Ovary (tissue), 9 donors: ENCODE measurements around the gene ABL1. TPM values are rescaled to one million over a fixed set of nuclear protein-coding genes. Genes with fewer than 3 reads are reported as not detected.
"Not testable (repeated sequence)": the region's sequence is repeated elsewhere in the genome, so short reads cannot be mapped to it uniquely, and the experiment has no call there.

Source experiments
- DNase-seq, 5 donors: peaks; one replicate each; pipeline ENCODE4 v3.0.0-alpha.2; 2019 to 2020
- H3K27ac ChIP-seq, 2 donors: fragments of 200-600 bp; one replicate each; pipeline versions ENCODE4 v1.5.1 to v1.8.0; 2019 to 2022
- H3K27me3 ChIP-seq: fragments of 200-600 bp; one replicate; pipeline ENCODE4 v1.8.0; 2022
- H3K36me3 ChIP-seq: fragments of 200-600 bp; sonication (generic); one replicate; pipeline ENCODE4 v1.5.1; 2019
- H3K4me1 ChIP-seq: one replicate; pipeline ENCODE4 v1.8.1; 2013; ENCODE audit warnings: mild to moderate bottlenecking, moderate library complexity; ENCODE audit not compliant: insufficient read depth
- H3K4me3 ChIP-seq: fragments of 200-600 bp; sonication (generic); one replicate; pipeline ENCODE4 v1.5.1; 2017
- H3K9me3 ChIP-seq, 2 donors: fragments of 200-600 bp in 1 of 2; sonication (generic) in 1 of 2; one replicate each; pipeline versions ENCODE4 v1.5.1 to v1.8.1; 2013 to 2019; ENCODE audit warnings: mild to moderate bottlenecking in 1 of 2, moderate library complexity in 1 of 2
- EP300 ChIP-seq: sonication (generic); formaldehyde crosslinking; IDR thresholded peaks from one replicate; pipeline ENCODE4 v1.6.1; 2017; ENCODE audit warnings: antibody characterized with exemption
- POLR2A ChIP-seq: fragments of 450-650 bp; IDR thresholded peaks from one replicate; pipeline ENCODE4 v1.6.1; 2017; ENCODE audit warnings: antibody characterized with exemption, mild to moderate bottlenecking, moderate library complexity
- WGBS, 3 donors: extraction: QIAGEN DNeasy Blood & Tissue Kit in 1 of 3; methylation state at CpG; one replicate each; pipeline versions ENCODE4 v1.1.5 to v1.1.7; 2013 to 2017; 5-methylcytosine and 5-hydroxymethylcytosine counted together
- intact Hi-C, 4 donors: fragments of 100-400 bp; cut with DNase I; formaldehyde crosslinking; loops; one replicate each; pipeline versions ENCODE4 v1.11.0 to v1.15.1; 2022 to 2023
- polyA plus RNA-seq, 2 donors: library from polyadenylated mRNA; stranded (reverse); fragments of 200-250 nt in 1 of 2; fragments of 350-450 nt in 1 of 2; fragmentation: Illumina TruSeq in 1 of 2; extraction: RNeasy Lipid Tissue Mini Kit (QIAGEN cat#74804) in 1 of 2; gene quantifications; one replicate each; pipeline ENCODE4 v1.2.3, GENCODE V29; 2013 to 2014
- total RNA-seq, 7 donors: library from RNA; depleted of rRNA in 2 of 7; stranded (reverse); fragments of >200 nt in 2 of 7; fragmentation: NEBNext Ultra II Directional in 3 of 7; extraction: Animal tissue kit (Norgen Biotek cat#: 25700) in 3 of 7; gene quantifications; one replicate each; pipeline versions ENCODE4 v1.1.0 to v1.2.4, GENCODE V29; 2016 to 2023
- TF ChIP-seq, protein P1 (sequence below), 3 donors: fragments of 450-650 bp in 2 of 3; fragments of 200-600 bp in 1 of 3; IDR thresholded peaks; one replicate each; pipeline versions ENCODE4 v1.5.1 to v1.8.0; 2016 to 2022; ENCODE audit warnings: antibody characterized with exemption in 3 of 3, mild to moderate bottlenecking in 1 of 3
- donor health status: DM: no; HTN: no; CAD: no; lungs with moderate emphysema.
- donor health status: DM: no; HTN: no; CAD: no.
- donor health status: Bipolar disorder and iron deficiency.
- donor health status: DM: yes; HTN: yes; CAD: no.
- donor health status: DM: no; HTN: no; CAD: no.
- donor health status: DM: yes; HTN: yes; CAD: no.

ABL1 gene
- total and polyA plus RNA-seq, 9 donors = 39.4 to 112 (median 75.1) TPM

DNA sequence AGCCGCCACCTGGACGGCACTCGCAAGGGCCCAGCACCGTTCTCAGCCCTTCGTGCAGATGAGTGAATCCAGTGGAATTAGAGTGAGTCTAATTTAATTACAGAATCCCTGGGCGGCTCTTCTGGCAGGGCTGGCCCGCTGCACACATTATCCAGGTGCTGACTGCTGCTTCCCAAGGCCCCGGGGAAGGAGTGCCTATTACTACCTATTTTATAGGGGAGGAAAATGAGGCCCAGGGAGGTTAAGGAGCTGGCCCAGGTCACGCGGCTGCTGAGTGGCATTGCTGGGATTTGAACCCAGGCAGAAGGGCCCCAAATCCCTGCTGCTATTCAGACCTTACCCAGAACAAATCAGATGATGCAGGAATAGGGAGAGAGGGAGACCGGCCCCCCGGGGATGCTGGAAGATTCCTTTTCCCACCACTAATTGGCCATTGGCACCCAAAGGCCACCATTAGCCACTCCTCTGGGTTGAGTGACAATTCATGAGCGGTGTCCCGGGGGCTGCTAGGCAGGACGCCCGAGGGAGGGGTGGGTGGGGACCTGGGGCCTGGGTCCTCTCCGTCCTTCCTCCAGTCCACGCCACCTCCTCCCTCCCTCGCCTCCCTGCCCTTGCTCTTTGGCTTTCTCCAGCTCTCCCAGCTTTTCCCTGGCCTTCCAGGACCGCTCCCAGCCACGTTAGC, 71.8 kb downstream of the ABL1 start:
- intact Hi-C loops = no loop called here
- H3K27ac ChIP-seq = no peak overlapping the region
- H3K36me3 ChIP-seq = no peaks in the 10 kb centered on the region
- H3K4me3 ChIP-seq = no peak overlapping the region
- 75 to 80% (median 75%) methylated on average over 21 of the region's 21 CpGs for WGBS, 3 donors
- no peaks in the 10 kb centered on the region for H3K9me3 ChIP-seq
- TF ChIP-seq, protein P1, sequence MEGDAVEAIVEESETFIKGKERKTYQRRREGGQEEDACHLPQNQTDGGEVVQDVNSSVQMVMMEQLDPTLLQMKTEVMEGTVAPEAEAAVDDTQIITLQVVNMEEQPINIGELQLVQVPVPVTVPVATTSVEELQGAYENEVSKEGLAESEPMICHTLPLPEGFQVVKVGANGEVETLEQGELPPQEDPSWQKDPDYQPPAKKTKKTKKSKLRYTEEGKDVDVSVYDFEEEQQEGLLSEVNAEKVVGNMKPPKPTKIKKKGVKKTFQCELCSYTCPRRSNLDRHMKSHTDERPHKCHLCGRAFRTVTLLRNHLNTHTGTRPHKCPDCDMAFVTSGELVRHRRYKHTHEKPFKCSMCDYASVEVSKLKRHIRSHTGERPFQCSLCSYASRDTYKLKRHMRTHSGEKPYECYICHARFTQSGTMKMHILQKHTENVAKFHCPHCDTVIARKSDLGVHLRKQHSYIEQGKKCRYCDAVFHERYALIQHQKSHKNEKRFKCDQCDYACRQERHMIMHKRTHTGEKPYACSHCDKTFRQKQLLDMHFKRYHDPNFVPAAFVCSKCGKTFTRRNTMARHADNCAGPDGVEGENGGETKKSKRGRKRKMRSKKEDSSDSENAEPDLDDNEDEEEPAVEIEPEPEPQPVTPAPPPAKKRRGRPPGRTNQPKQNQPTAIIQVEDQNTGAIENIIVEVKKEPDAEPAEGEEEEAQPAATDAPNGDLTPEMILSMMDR (IDR thresholded peaks at IDR 0.05) = no peak
- TF ChIP-seq POLR2A = no peak
- no peak for TF ChIP-seq EP300
- no peak for DNase-seq
- H3K27me3 ChIP-seq = no peaks in the 10 kb centered on the region
- H3K4me1 ChIP-seq = no peaks in the 10 kb centered on the region

DNA sequence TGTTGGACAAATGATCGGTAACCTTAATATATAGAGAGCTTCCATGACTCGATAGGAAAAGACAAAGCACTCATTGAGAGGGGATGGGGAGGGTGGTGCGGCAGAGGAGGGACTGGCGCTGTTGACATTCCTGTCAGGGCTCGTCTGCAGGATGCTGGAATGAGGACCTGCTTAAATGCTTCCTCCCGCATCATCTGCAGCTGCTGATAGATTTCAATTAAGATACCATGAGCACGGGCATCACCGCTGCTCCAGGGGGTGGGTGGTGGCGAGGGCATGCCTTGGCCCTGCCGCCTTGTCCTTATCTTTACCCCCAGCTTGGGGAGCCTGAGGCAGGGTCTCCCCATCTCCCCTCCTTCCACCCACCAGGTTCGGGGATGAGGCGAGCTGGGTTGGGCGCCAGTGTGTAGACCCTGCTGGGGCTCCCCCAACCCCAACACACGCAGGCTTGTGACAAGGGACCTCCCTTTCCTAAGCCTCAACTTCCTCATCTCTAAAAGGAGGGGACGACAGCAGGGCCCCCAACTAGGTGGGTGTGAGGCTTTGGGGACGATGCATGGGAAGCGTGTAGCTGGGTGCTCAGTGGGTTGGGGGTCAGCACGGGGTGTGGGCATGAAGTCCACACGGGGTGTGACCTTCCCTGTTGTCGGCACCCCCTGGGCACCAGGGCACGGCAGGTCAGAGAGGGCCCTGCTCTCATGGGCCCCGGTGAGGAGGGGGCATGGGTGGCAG, 73.3 kb downstream of the ABL1 start:
- Histone ChIP-seq H3K27me3 (no peaks in the 10 kb centered on the region), H3K27ac (no peak overlapping the region), H3K4me3 (no peak overlapping the region), H3K36me3 (no peaks in the 10 kb centered on the region), H3K9me3 (no peaks in the 10 kb centered on the region), H3K4me1 (no peaks in the 10 kb centered on the region)
- DNase-seq = no peak
- WGBS, 3 donors = 79 to 82% (median 80%) methylated on average over 20 to 22 of the region's 22 CpGs
- intact Hi-C loops = no loop called here
- TF ChIP-seq POLR2A (no peak), EP300 (no peak)
- TF ChIP-seq, protein P1 (IDR thresholded peaks at IDR 0.05) = no peak

DNA sequence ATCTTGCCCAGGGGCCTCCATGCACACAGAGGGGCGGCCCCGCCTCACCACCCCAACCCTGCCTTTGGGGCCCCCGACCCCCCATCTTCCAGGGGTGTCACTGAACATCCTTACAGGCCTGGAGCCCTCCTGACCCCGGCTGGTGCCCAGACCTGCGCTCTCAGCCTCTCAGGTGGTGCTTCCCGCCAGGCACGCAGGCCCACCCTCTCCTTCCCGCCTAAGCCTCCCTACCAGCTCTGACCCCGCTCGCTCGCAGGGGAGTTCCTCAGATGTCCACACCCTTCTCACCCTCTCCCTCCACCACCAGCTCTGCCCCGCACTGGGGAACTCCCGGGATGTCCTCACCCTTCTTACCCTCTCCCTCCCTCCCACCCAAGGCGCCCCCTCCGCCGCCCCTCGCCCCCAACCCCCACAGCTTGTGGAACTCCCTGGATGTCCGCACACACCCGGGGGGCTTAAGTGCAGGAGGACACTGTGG, 73.9 kb downstream of the ABL1 start:
- TF ChIP-seq POLR2A = no peak
- TF ChIP-seq EP300 = no peak
- Histone ChIP-seq H3K27ac (no peak overlapping the region), H3K4me1 (no peaks in the 10 kb centered on the region), H3K27me3 (no peaks in the 10 kb centered on the region), H3K9me3 (no peaks in the 10 kb centered on the region), H3K36me3 (no peaks in the 10 kb centered on the region), H3K4me3 (no peak overlapping the region)
- WGBS, 3 donors = 80 to 89% (median 81%) methylated on average over 17 to 19 of the region's 19 CpGs
- DNase-seq = no peak
- intact Hi-C loops = no loop called here

DNA sequence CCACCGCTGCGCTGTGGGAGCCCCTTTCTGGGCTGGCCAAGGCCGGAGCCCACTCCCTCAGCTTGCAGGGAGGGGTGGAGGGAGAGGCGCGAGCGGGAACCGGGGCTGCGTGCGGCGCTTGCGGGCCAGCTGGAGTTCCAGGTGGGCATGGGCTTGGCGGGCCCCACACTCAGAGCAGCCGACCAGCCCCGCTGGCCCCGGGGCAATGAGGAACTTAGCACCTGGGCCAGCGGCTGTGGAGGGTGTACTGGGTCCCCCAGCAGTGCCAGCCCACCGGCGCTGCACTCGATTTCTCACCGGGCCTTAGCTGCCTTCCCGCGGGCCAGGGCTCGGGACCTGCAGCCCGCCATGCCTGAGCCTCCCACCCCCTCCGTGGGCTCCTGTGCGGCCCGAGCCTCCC, 75.0 kb downstream of the ABL1 start:
- DNase-seq, H3K36me3 ChIP-seq, H3K4me1 ChIP-seq, H3K4me3 ChIP-seq, H3K27ac ChIP-seq, H3K9me3 ChIP-seq, H3K27me3 ChIP-seq: not testable (repeated sequence)
- intact Hi-C loops = loop anchor here in 1 of 4 donors (5.0 kb wide), 1 partner anchor 107 kb away; no protein-coding TSS in a partner anchor
- WGBS, 3 donors = 85 to 90% (median 86%) methylated on average over 9 to 27 of the region's 27 CpGs

DNA sequence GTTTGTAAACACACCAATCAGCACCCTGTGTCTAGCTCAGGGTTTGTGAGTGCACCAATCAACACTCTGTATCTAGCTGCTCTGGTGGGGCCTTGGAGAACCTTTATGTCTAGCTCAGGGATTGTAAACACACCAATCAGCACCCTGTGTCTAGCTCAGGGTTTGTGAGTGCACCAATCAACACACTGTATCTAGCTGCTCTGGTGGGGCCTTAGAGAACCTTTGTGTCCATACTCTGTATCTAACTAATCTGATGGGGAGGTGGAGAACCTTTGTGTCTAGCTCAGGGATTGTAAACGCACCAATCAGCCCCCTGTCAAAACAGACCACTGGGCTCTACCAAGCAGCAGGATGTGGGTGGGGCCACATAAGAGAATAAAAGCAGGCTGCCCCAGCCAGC, 75.6 kb downstream of the ABL1 start:
- H3K4me3 ChIP-seq = not testable (repeated sequence)
- intact Hi-C loops = loop anchor here in 1 of 4 donors (5.0 kb wide), 1 partner anchor 107 kb away; no protein-coding TSS in a partner anchor

More for the DNA sequence above, 75.6 kb downstream of the ABL1 start:
- not testable (repeated sequence) for H3K4me1 ChIP-seq, H3K27ac ChIP-seq, H3K27me3 ChIP-seq, H3K9me3 ChIP-seq, DNase-seq, H3K36me3 ChIP-seq
- 56 to 67% (median 58%) methylated on average over 1 of the region's 1 CpG for WGBS, 3 donors
